HCT116 (cell line): ENCODE measurements around the gene TIMM44. TPM values are rescaled to one million over a fixed set of nuclear protein-coding genes. Genes with fewer than 3 reads are reported as not detected.

Experiments
- ATAC-seq: fragments of 200-7000 bp; cut with Tn5 transposase; 2 replicates; pipeline ENCODE4 v1.9.1; 2020; ENCODE audit warnings: mild to moderate bottlenecking, moderate library complexity
- BruUV-seq: library from RNA; stranded (reverse); fragments of 400-500 nt; replicated peaks from 2 replicates; lab custom pipeline; 2021; lab: Mats Ljungman, UMichigan
- CTCF ChIA-PET: fragments of 300-600 bp; sonication (Branson Sonifier 250); formaldehyde crosslinking; loops from one replicate; lab custom pipeline; 2021; ENCODE audit warnings: antibody characterized with exemption; lab: Charles Lee
- POLR2A ChIA-PET: fragments of 300-600, 350-600 bp; sonication (Branson Sonifier 250); formaldehyde crosslinking; loops from one replicate; lab custom pipeline; 2021; ENCODE audit warnings: antibody characterized with exemption; lab: Charles Lee
- RAD21 ChIA-PET, 2 experiments: fragments of 300-600 bp; sonication (Branson Sonifier 250); formaldehyde crosslinking; loops; one replicate each; lab custom pipeline; 2023; ENCODE audit warnings: low total read pairs in 2 of 2; ENCODE audit not compliant: uncharacterized antibody in 2 of 2, unreplicated experiment in 2 of 2, low non-redundant PET in 1 of 2; lab: Charles Lee
- DNase-seq: peaks from one replicate; pipeline ENCODE4 v3.0.0-alpha.2; 2010; ENCODE audit warnings: low read depth, low spot score
- H2AFZ ChIP-seq: fragments of 200-600 bp; shearing (Covaris generic), sonication (generic); 2 replicates; pipeline ENCODE4 v1.6.1; 2017; ENCODE audit warnings: low read depth, mixed run types, mixed read lengths, antibody characterized with exemption, low read length; ENCODE audit not compliant: poor library complexity, severe bottlenecking
- H3K27ac ChIP-seq: 2 replicates; pipeline ENCODE4 v1.5.1; 2012; ENCODE audit warnings: low read depth, low read length
- H3K27me3 ChIP-seq: fragments of 200-600 bp; sonication (generic); 2 replicates; pipeline ENCODE4 v1.6.1; 2016; ENCODE audit warnings: mixed run types, low read length, mixed read lengths; ENCODE audit not compliant: insufficient read depth
- H3K36me3 ChIP-seq, 2 experiments: fragments of 200-500 bp in 1 of 2; fragments of 200-600 bp in 1 of 2; sonication (Bioruptor generic) in 1 of 2; sonication (generic) in 1 of 2; 2 replicates each; pipeline versions ENCODE4 v1.5.1 to v1.6.1; 2014 to 2016; ENCODE audit warnings: low read length in 2 of 2, inconsistent platforms in 1 of 2, mixed read lengths in 1 of 2, mixed run types in 1 of 2; ENCODE audit not compliant: insufficient read depth in 2 of 2, control insufficient read depth in 1 of 2
- H3K4me1 ChIP-seq, 2 experiments: fragments of 200-600 bp in 1 of 2; sonication (generic) in 1 of 2; 2 replicates each; pipeline versions ENCODE4 v1.5.1 to v1.6.1; 2012 to 2017; ENCODE audit warnings: low read length in 2 of 2, inconsistent platforms in 1 of 2, mild to moderate bottlenecking in 1 of 2, mixed read lengths in 1 of 2, mixed run types in 1 of 2, moderate library complexity in 1 of 2; ENCODE audit not compliant: insufficient read depth in 2 of 2, control insufficient read depth in 1 of 2
- H3K4me2 ChIP-seq: fragments of 200-600 bp; sonication (generic); 2 replicates; pipeline ENCODE4 v1.6.1; 2017; ENCODE audit warnings: mixed run types, low read length, mixed read lengths
- H3K4me3 ChIP-seq, 2 experiments: fragments of 200-600 bp in 1 of 2; sonication (generic) in 1 of 2; replicated peaks in 1 of 2; 2 replicates each; pipeline ENCODE4 v1.5.1; 2011 to 2016; ENCODE audit warnings: low read length in 2 of 2, control low read depth in 1 of 2, low read depth in 1 of 2, mild to moderate bottlenecking in 1 of 2, mixed read lengths in 1 of 2, mixed run types in 1 of 2
- H3K79me2 ChIP-seq: fragments of 200-600 bp; sonication (generic); 2 replicates; pipeline ENCODE4 v1.6.1; 2017; ENCODE audit warnings: mild to moderate bottlenecking, mixed run types, low read length, moderate library complexity, mixed read lengths; ENCODE audit not compliant: insufficient read depth
- H3K9ac ChIP-seq: fragments of 200-600 bp; sonication (generic); 2 replicates; pipeline ENCODE4 v1.6.1; 2016; ENCODE audit warnings: low read length, mixed read lengths
- H3K9me2 ChIP-seq: fragments of 200-600 bp; sonication (generic), shearing (Covaris generic); 2 replicates; pipeline ENCODE4 v1.6.1; 2017; ENCODE audit warnings: mixed run types, mild to moderate bottlenecking, moderate library complexity; ENCODE audit not compliant: insufficient read depth
- H3K9me3 ChIP-seq, 2 experiments: fragments of 200-500 bp in 1 of 2; fragments of 200-600 bp in 1 of 2; sonication (Bioruptor generic) in 1 of 2; sonication (generic) in 1 of 2; 2 replicates each; pipeline ENCODE4 v1.6.1; 2014 to 2017; ENCODE audit warnings: low read length in 2 of 2, mixed read lengths in 2 of 2, inconsistent platforms in 1 of 2, low read depth in 1 of 2, mild to moderate bottlenecking in 1 of 2, mixed run types in 1 of 2, moderate library complexity in 1 of 2; ENCODE audit not compliant: control insufficient read depth in 1 of 2, insufficient read depth in 1 of 2
- H4K20me1 ChIP-seq: fragments of 200-600 bp; sonication (generic), shearing (Covaris generic); 2 replicates; pipeline ENCODE4 v1.6.1; 2017; ENCODE audit warnings: mixed run types, mild to moderate bottlenecking, moderate library complexity; ENCODE audit not compliant: insufficient read depth
- CTCF ChIP-seq, 3 experiments: fragments of 200-600 bp in 1 of 3; sonication (generic) in 1 of 3; IDR thresholded peaks in 2 of 3; conservative IDR thresholded peaks in 1 of 3; 2 replicates each; pipeline ENCODE4 v1.5.1; 2012 to 2017; ENCODE audit warnings: low read depth in 2 of 3, low read length in 2 of 3, antibody characterized with exemption in 1 of 3, borderline replicate concordance in 1 of 3, control low read depth in 1 of 3, mild to moderate bottlenecking in 1 of 3, mixed read lengths in 1 of 3, mixed run types in 1 of 3, moderate library complexity in 1 of 3; ENCODE audit not compliant: insufficient read depth in 1 of 3
- EGR1 ChIP-seq: IDR thresholded peaks from 2 replicates; pipeline ENCODE4 v1.6.1; 2012; ENCODE audit warnings: low read depth
- EZH2phosphoT487 ChIP-seq: fragments of 200-600 bp; IDR thresholded peaks from 2 replicates; pipeline ENCODE4 v1.6.1; 2018; ENCODE audit warnings: antibody characterized with exemption, borderline replicate concordance
- FOSL1 ChIP-seq: IDR thresholded peaks from 2 replicates; pipeline ENCODE4 v1.6.1; 2012; ENCODE audit warnings: low read depth
- JUND ChIP-seq: IDR thresholded peaks from 2 replicates; pipeline ENCODE4 v1.6.1; 2012
- MAX ChIP-seq: IDR thresholded peaks from 2 replicates; pipeline ENCODE4 v1.6.1; 2012
- POLR2A ChIP-seq: IDR thresholded peaks from 2 replicates; pipeline ENCODE4 v1.7.0; 2011; ENCODE audit warnings: borderline replicate concordance; ENCODE audit not compliant: insufficient read depth, insufficient read length; ENCODE audit errors: extremely low read depth
- SIN3A ChIP-seq: IDR thresholded peaks from 2 replicates; pipeline ENCODE4 v1.6.1; 2012; ENCODE audit warnings: low read depth
- SP1 ChIP-seq: IDR thresholded peaks from 2 replicates; pipeline ENCODE4 v1.6.1; 2012; ENCODE audit warnings: low read depth
- SRF ChIP-seq: IDR thresholded peaks from 2 replicates; pipeline ENCODE4 v1.6.1; 2012; ENCODE audit warnings: low read depth
- ZBTB33 ChIP-seq: IDR thresholded peaks from 2 replicates; pipeline ENCODE4 v1.6.1; 2011; ENCODE audit warnings: mild to moderate bottlenecking, low read length, moderate library complexity; ENCODE audit not compliant: insufficient replicate concordance; ENCODE audit errors: extremely low read depth
- ZFX ChIP-seq: fragments of 450-650 bp; IDR thresholded peaks from 2 replicates; pipeline ENCODE4 v1.6.1; 2017
- intact Hi-C: fragments of 100-400 bp; cut with micrococcal nuclease; formaldehyde crosslinking; loops from 2 replicates; pipeline ENCODE4 v1.10.0; 2022
- total RNA-seq: library from RNA; stranded (reverse); gene quantifications from one replicate; pipeline ENCODE4 v1.2.1, GENCODE V29; 2021; ENCODE audit not compliant: unreplicated experiment

The TIMM44 gene
- total RNA-seq, 1 experiment from 2014 or later, result 136 TPM

GRCh38 chr19:7898967-7899366 lies 44.5 kb downstream of the TIMM44 start:
- BruUV-seq, result no TSS peak
- no peaks in the 10 kb centered on the region for H3K9me2 ChIP-seq
- peaks cover 0 to 9% of the 10 kb centered on the region in 2 experiments; a peak in 2 of 4 replicates for H3K36me3 ChIP-seq
- RAD21 ChIA-PET, result no interaction called here
- peaks cover 0 to 16% of the 10 kb centered on the region in 2 experiments; a peak in 2 of 4 replicates for H3K4me1 ChIP-seq
- POLR2A ChIA-PET, result interaction anchor here (1.5 kb wide), 1 partner anchor 45 kb away, joined by 3 read pairs; the partner anchor contains the start of gene TIMM44
- H3K9me3 ChIP-seq, result no peaks in the 10 kb centered on the region
- H3K27me3 ChIP-seq, result no peaks in the 10 kb centered on the region
- no peak overlapping the region for H3K4me3 ChIP-seq
- H3K79me2 ChIP-seq, result peaks cover 14% of the 10 kb centered on the region; the same call in 1 of the 2 replicates
- CTCF ChIA-PET, result no interaction called here
- no peak overlapping the region for H3K27ac ChIP-seq
- DNase-seq (no peak), ATAC-seq (no peak)
- no peaks in the 10 kb centered on the region for H4K20me1 ChIP-seq
- intact Hi-C loops, result no loop called here
- TF ChIP-seq JUND (no peak), POLR2A (no peak), EZH2phosphoT487 (no peak), SP1 (no peak), FOSL1 (no peak), EGR1 (no peak), MAX (no peak), SIN3A (no peak), SRF (no peak), CTCF (IDR thresholded peaks at IDR 0.05 in 2 of 3, conservative IDR thresholded peaks at IDR 0.05 in 1 of 3; ENCODE audit: borderline replicate concordance in 1 of 3, insufficient read depth in 1 of 3, low read depth in 2 of 3, low read length in 2 of 3) (no peak), ZFX (no peak), ZBTB33 (no peak)
- H2AFZ ChIP-seq, result no peak overlapping the region
- H3K9ac ChIP-seq, result no peak overlapping the region
- no peak overlapping the region for H3K4me2 ChIP-seq
